ENCODE results near the gene CLSTN2. TPM values are rescaled to one million over a fixed set of nuclear protein-coding genes. Genes with fewer than 3 reads are reported as not detected.

CLSTN2 gene
- total RNA-seq = 7.0 and 92.3 TPM in 2 replicates

DNA sequence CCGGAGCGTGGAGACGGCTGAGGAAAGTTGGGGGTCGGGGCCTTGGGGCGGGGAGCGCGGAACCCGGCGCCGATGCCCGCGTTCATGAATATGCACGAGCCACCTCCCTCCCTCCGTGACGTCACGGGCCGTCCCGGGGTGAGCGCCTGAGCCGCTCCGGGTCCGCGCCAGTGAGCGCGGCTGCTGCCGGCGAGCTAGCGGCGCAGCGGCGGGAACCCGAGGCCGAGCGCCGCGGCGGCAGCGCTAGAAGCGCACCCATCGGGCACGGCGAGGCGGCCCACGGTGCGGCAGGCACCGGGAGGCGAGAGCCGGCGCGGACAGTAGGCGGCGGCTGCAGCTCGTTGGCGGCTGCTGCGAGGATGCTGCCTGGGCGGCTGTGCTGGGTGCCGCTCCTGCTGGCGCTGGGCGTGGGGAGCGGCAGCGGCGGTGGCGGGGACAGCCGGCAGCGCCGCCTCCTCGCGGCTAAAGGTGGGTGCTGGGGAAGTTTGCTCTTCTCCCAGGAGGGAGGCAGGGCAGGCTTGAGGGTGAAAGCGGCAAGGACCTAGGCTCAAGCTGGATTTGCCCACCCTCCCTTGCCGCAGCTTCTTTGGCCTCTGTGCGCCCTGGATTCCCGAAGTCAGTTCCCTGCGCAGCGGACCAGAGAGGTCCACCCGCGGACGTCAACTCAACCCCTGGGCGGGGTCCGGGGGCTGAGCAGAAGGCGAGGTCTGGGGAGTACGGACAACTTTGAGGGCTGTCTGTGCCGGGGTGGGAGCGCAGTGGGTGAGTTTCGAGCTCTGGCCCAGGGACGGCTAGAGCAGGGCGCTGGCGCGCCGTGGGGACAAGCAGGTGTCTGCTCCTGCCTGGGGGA is at the start of gene CLSTN2:
CLSTN2 (plus strand) TSS at position 170 of the 850 bp plus-strand sequence.

